Spleen (tissue), 11 donors: Measurements from ENCODE around the gene RBM26. TPM values are rescaled to one million over a fixed set of nuclear protein-coding genes. Genes with fewer than 3 reads are reported as not detected.

Experiments
- DNase-seq: peaks from one replicate; pipeline ENCODE4 v3.0.0-alpha.2; 2020
- H3K27ac ChIP-seq, 8 donors: fragments of 200-600 bp; sonication (generic) in 7 of 8; 1 replicate in 4 of 8; 2 replicates in 4 of 8; pipeline versions ENCODE4 v1.5.0 to v1.8.0; 2016 to 2021; ENCODE audit warnings: inconsistent platforms in 4 of 8, mild to moderate bottlenecking in 4 of 8, moderate library complexity in 1 of 8
- H3K27me3 ChIP-seq, 7 donors: fragments of 200-600 bp; sonication (generic) in 6 of 7; replicated peaks in 1 of 7; 1 replicate in 4 of 7; 2 replicates in 3 of 7; pipeline versions ENCODE4 v1.5.0 to v1.8.0; 2016 to 2021; ENCODE audit warnings: inconsistent platforms in 3 of 7, mild to moderate bottlenecking in 1 of 7
- H3K36me3 ChIP-seq, 6 donors: fragments of 200-600 bp; sonication (generic) in 5 of 6; 1 replicate in 4 of 6; 2 replicates in 2 of 6; pipeline versions ENCODE4 v1.5.0 to v1.8.0; 2016 to 2021; ENCODE audit warnings: inconsistent platforms in 2 of 6
- H3K4me1 ChIP-seq, 6 donors: fragments of 200-600 bp; sonication (generic) in 5 of 6; 1 replicate in 3 of 6; 2 replicates in 3 of 6; pipeline versions ENCODE4 v1.5.0 to v1.8.0; 2016 to 2021; ENCODE audit warnings: inconsistent platforms in 3 of 6
- H3K4me3 ChIP-seq, 8 donors: fragments of 200-600 bp; sonication (generic) in 7 of 8; 1 replicate in 4 of 8; 2 replicates in 4 of 8; pipeline versions ENCODE4 v1.5.0 to v1.8.0; 2016 to 2021; ENCODE audit warnings: inconsistent platforms in 4 of 8, mild to moderate bottlenecking in 4 of 8, moderate library complexity in 2 of 8
- H3K9me3 ChIP-seq, 8 donors: fragments of 200-600 bp; sonication (generic) in 7 of 8; 1 replicate in 4 of 8; 2 replicates in 4 of 8; pipeline versions ENCODE4 v1.5.0 to v1.8.0; 2016 to 2021; ENCODE audit warnings: inconsistent platforms in 4 of 8
- CTCF ChIP-seq, 11 experiments: fragments of 200-600 bp in 7 of 11; fragments of 450-650 bp in 4 of 11; sonication (generic) in 4 of 11; IDR thresholded peaks in 8 of 11; conservative IDR thresholded peaks in 3 of 11; 1 replicate in 7 of 11; 2 replicates in 4 of 11; pipeline versions ENCODE4 v1.4.0 to v1.8.0; 2016 to 2021; ENCODE audit warnings: antibody characterized with exemption in 11 of 11, inconsistent platforms in 4 of 11, mild to moderate bottlenecking in 1 of 11
- POLR2A ChIP-seq, 3 donors: fragments of 450-650 bp; IDR thresholded peaks; one replicate each; pipeline ENCODE4 v1.5.1; 2017; ENCODE audit warnings: antibody characterized with exemption in 3 of 3, mild to moderate bottlenecking in 1 of 3
- POLR2AphosphoS5 ChIP-seq, 3 donors: sonication (generic); formaldehyde crosslinking; IDR thresholded peaks; one replicate each; pipeline ENCODE4 v1.5.1; 2017; ENCODE audit warnings: antibody characterized with exemption in 3 of 3
- whole genome bisulfite sequencing, 5 donors: extraction: QIAGEN DNeasy Blood & Tissue Kit in 3 of 5; methylation state at CpG; one replicate each; pipeline versions ENCODE4 v1.1.5 to v1.1.7; 2013 to 2018; 5-methylcytosine and 5-hydroxymethylcytosine counted together
- intact Hi-C: fragments of 100-400 bp; cut with DNase I; formaldehyde crosslinking; loops from one replicate; pipeline ENCODE4 v1.15.0; 2023; ENCODE audit warnings: low total_unique reads
- polyA plus RNA-seq, 3 donors: library from polyadenylated mRNA; stranded (reverse); fragments of 200-250 nt; gene quantifications; one replicate each; pipeline ENCODE4 v1.2.1, GENCODE V29; 2013
- total RNA-seq, 7 donors: library from RNA; depleted of rRNA in 3 of 7; stranded (reverse); fragments of >200 nt in 3 of 7; fragmentation: NEBNext Ultra II Directional in 4 of 7; extraction: Animal tissue kit (Norgen Biotek cat#: 25700) in 4 of 7; gene quantifications; one replicate each; pipeline versions ENCODE4 v1.1.0 to v1.2.1, GENCODE V29; 2016 to 2021
- donor health status: healthy with polysubstance abuse.
- donor health status: DM: no; HTN: no; CAD: no; lungs with moderate emphysema.
- donor health status: DM: no; HTN: no; CAD: no.
- donor health status: Bipolar disorder and iron deficiency.
- donor health status: healthy.
- donor health status: DM: no; HTN: no; CAD: no.
- donor health status: DM: yes; HTN: yes; CAD: no.

Gene RBM26
- total and polyA plus RNA-seq, 10 donors, result 25.6 to 87.6 (median 63.6) TPM

GRCh38 chr13:79447141-79447540 is 41.1 kb upstream of the RBM26 start:
- TF ChIP-seq CTCF (IDR thresholded peaks at IDR 0.05 in 8 of 11, conservative IDR thresholded peaks at IDR 0.05 in 3 of 11) (no peak), POLR2AphosphoS5 (IDR thresholded peaks at IDR 0.05) (no peak), POLR2A (IDR thresholded peaks at IDR 0.05) (no peak)
- WGBS, 5 donors, result 87 to 93% (median 89%) methylated on average over 4 of the region's 4 CpGs
- H3K27ac ChIP-seq, result no peak overlapping the region
- H3K9me3 ChIP-seq, result no peaks in the 10 kb centered on the region
- no peak for DNase-seq
- no peak overlapping the region for H3K4me3 ChIP-seq
- intact Hi-C loops, result no loop called here
- no peaks in the 10 kb centered on the region for H3K27me3 ChIP-seq
- H3K36me3 ChIP-seq, result no peaks in the 10 kb centered on the region
- peaks cover 0 to 17% (median 1%) of the 10 kb centered on the region in 6 donors for H3K4me1 ChIP-seq

- Histone ChIP-seq H3K4me1 (peaks cover 0 to 12% (median 1%) of the 10 kb centered on the region in 6 donors), H3K9me3 (no peaks in the 10 kb centered on the region), H3K36me3 (no peaks in the 10 kb centered on the region), H3K27ac (no peak overlapping the region), H3K27me3 (no peaks in the 10 kb centered on the region), H3K4me3 (no peak overlapping the region)
- intact Hi-C loops, result no loop called here
- DNase-seq, result no peak
- 80 to 92% (median 88%) methylated on average over 11 of the region's 11 CpGs for WGBS, 5 donors
- TF ChIP-seq CTCF (IDR thresholded peaks at IDR 0.05 in 8 of 11, conservative IDR thresholded peaks at IDR 0.05 in 3 of 11), result no peak
- no peak for TF ChIP-seq POLR2AphosphoS5 (IDR thresholded peaks at IDR 0.05)
- TF ChIP-seq POLR2A (IDR thresholded peaks at IDR 0.05), result no peak
These were observed 40.1 kb upstream of the RBM26 start for GRCh38 chr13:79445968-79446645.

GRCh38 chr13:79442706-79443105 is 36.7 kb upstream of the RBM26 start:
- WGBS, 5 donors, result 79 to 93% (median 88%) methylated on average over 3 of the region's 3 CpGs
- no peaks in the 10 kb centered on the region for H3K36me3 ChIP-seq
- TF ChIP-seq CTCF (IDR thresholded peaks at IDR 0.05 in 8 of 11, conservative IDR thresholded peaks at IDR 0.05 in 3 of 11), result no peak
- no peaks in the 10 kb centered on the region for H3K27me3 ChIP-seq
- intact Hi-C loops, result no loop called here
- no peak overlapping the region for H3K4me3 ChIP-seq
- H3K27ac ChIP-seq, result no peak overlapping the region
- H3K4me1 ChIP-seq, result no peaks in the 10 kb centered on the region
- H3K9me3 ChIP-seq, result no peaks in the 10 kb centered on the region
- no peak for DNase-seq

GRCh38 chr13:79442221-79442620 is 36.2 kb upstream of the RBM26 start:
- Histone ChIP-seq H3K27ac (no peak overlapping the region), H3K36me3 (no peaks in the 10 kb centered on the region), H3K9me3 (no peaks in the 10 kb centered on the region), H3K4me3 (no peak overlapping the region), H3K27me3 (no peaks in the 10 kb centered on the region), H3K4me1 (no peaks in the 10 kb centered on the region)
- intact Hi-C loops, result no loop called here
- WGBS, 5 donors, result 58 to 76% (median 61%) methylated on average over 1 of the region's 1 CpG
- TF ChIP-seq POLR2A (IDR thresholded peaks at IDR 0.05), result no peak
- TF ChIP-seq CTCF (IDR thresholded peaks at IDR 0.05 in 8 of 11, conservative IDR thresholded peaks at IDR 0.05 in 3 of 11), result no peak
- no peak for TF ChIP-seq POLR2AphosphoS5 (IDR thresholded peaks at IDR 0.05)
- no peak for DNase-seq
